ENCODE data around the gene SYT8. TPM values are rescaled to one million over a fixed set of nuclear protein-coding genes. Genes with fewer than 3 reads are reported as not detected.

The SYT8 gene
- total RNA-seq, 1 experiment from 2014 or later: not detected

DNA sequence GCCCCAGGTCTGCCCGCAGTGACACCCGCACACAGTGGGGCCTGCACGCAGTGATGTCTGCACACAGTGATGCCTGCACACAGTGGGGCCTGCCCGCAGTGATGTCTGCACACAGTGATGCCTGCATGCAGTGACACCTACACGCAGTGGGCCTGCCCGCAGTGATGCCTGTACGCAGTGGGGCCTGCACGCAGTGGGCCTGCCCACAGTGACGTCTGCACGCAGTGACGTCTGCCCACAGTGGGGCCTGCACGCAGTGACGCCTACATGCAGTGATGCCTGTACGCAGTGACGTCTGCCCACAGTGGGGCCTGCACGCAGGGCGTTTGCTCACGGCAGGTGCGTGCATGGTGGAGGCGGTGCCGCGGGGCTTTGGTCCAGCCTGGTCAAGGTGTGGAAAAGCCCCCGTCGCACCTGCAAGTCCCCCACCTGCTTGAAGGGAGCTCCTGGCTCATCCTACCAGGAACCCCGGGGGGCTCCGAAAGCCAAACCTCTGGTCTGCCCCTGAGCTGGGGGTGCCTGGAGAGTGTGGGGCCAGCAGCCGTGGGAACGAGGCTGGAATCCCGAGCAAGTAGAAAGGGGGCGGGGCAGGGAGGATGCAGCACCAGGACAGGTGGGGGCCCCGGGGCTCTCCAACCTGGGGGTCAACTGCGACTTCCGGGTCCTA is 8.9 kb upstream of the SYT8 start:
- no peak overlapping the region for H3K23ac ChIP-seq (ENCODE audit: insufficient read length, low read depth, low read length)
- no peak overlapping the region for H2BK120ac ChIP-seq (ENCODE audit: low read depth, low read length, poor library complexity, severe bottlenecking)
- H3T11ph ChIP-seq (ENCODE audit: low read length): no peak overlapping the region
- no peak overlapping the region for H3K4me2 ChIP-seq (ENCODE audit: insufficient read depth, insufficient read length, low read length)
- Mint-ChIP-seq H3K36me3 (ENCODE audit: insufficient read depth in 1 of 3, low read depth in 3 of 3) (no peaks in the 10 kb centered on the region), H3K27me3 (ENCODE audit: low read depth) (peaks cover 25% of the 10 kb centered on the region), H3K4me1 (no peaks in the 10 kb centered on the region), H3K9me3 (peaks cover 0 to 6% of the 10 kb centered on the region in 2 experiments; a peak in 1 of 5 replicates), H3K4me3 (no peak overlapping the region), H3K27ac (no peak overlapping the region)
- H3K27ac ChIP-seq (ENCODE audit: insufficient read length, low read depth, low read length): no peak overlapping the region
- H3K56ac ChIP-seq (ENCODE audit: insufficient read length, low read depth, low read length): no peak overlapping the region
- no peaks in the 10 kb centered on the region for H3K23me2 ChIP-seq (ENCODE audit: insufficient read length, low read depth, low read length, poor library complexity, severe bottlenecking)
- H2BK15ac ChIP-seq (ENCODE audit: low read depth, low read length): no peak overlapping the region
- H4K91ac ChIP-seq (ENCODE audit: insufficient read length, low read depth, low read length): no peak overlapping the region
- DNase-seq: no peak
- H4K8ac ChIP-seq (replicated peaks; ENCODE audit: insufficient read length, low read depth, low read length): no peak overlapping the region
- H2AK5ac ChIP-seq (ENCODE audit: insufficient read length, low read length): no peak overlapping the region
- no peaks in the 10 kb centered on the region for H3K9me3 ChIP-seq (ENCODE audit: control insufficient read depth, low read depth, low read length)
- H4K5ac ChIP-seq (ENCODE audit: insufficient read length, low read depth, low read length): no peak overlapping the region
- H3K14ac ChIP-seq (ENCODE audit: insufficient read depth, low read length): no peak overlapping the region
- H3K4me1 ChIP-seq (ENCODE audit: insufficient read depth, low read length): no peaks in the 10 kb centered on the region
- H2BK20ac ChIP-seq (ENCODE audit: low read depth, low read length, poor library complexity, severe bottlenecking): no peak overlapping the region
- WGBS (ENCODE audit: extremely low coverage, insufficient read length, low lambda C conversion rate): no CpG with 5 or more reads among the region's 33 CpGs
- no peaks in the 10 kb centered on the region for H3K27me3 ChIP-seq (ENCODE audit: insufficient read depth, low read length)
- TF ChIP-seq, protein P1, sequence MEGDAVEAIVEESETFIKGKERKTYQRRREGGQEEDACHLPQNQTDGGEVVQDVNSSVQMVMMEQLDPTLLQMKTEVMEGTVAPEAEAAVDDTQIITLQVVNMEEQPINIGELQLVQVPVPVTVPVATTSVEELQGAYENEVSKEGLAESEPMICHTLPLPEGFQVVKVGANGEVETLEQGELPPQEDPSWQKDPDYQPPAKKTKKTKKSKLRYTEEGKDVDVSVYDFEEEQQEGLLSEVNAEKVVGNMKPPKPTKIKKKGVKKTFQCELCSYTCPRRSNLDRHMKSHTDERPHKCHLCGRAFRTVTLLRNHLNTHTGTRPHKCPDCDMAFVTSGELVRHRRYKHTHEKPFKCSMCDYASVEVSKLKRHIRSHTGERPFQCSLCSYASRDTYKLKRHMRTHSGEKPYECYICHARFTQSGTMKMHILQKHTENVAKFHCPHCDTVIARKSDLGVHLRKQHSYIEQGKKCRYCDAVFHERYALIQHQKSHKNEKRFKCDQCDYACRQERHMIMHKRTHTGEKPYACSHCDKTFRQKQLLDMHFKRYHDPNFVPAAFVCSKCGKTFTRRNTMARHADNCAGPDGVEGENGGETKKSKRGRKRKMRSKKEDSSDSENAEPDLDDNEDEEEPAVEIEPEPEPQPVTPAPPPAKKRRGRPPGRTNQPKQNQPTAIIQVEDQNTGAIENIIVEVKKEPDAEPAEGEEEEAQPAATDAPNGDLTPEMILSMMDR (conservative IDR thresholded peaks at IDR 0.05): no peak
- H4K20me1 ChIP-seq (ENCODE audit: control insufficient read depth, insufficient read depth, insufficient read length): no peaks in the 10 kb centered on the region
- no peak overlapping the region for H2BK5ac ChIP-seq (ENCODE audit: insufficient read length, low read length)
- H3K4ac ChIP-seq (ENCODE audit: low read depth, low read length): no peak overlapping the region
- no peaks in the 10 kb centered on the region for H3K79me1 ChIP-seq (ENCODE audit: insufficient read depth, low read depth, low read length, poor library complexity, severe bottlenecking)
- no peak overlapping the region for H3K9ac ChIP-seq (ENCODE audit: extremely low read depth, insufficient read length, low read length)
- H2AFZ ChIP-seq (ENCODE audit: low read length): no peak overlapping the region
- H2BK12ac ChIP-seq (ENCODE audit: insufficient read length, low read depth, low read length): no peak overlapping the region
- H3K79me2 ChIP-seq (ENCODE audit: insufficient read depth, low read length): no peaks in the 10 kb centered on the region
- no peak overlapping the region for H3K18ac ChIP-seq (ENCODE audit: insufficient read length, low read depth, low read length)

Measured in H9 (cell line).